ENCODE measurements around the gene SPATA20.

DNA sequence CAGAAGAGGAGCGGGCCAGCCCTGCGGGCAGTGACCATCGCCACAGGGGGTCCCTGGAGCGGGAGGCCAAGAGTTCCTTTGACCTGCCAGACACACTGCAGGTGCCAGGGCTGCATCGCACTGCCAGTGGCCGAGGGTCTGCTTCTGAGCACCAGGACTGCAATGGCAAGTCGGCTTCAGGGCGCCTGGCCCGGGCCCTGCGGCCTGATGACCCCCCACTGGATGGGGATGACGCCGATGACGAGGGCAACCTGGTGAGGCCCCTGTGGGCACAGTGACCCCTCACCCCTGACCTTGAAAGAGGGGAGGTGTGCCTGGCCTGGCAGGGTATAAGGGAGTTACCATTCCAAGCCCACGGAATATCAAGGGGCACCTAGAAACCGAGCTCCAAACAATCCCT lies 52.6 kb downstream of the SPATA20 start:
- TF ChIP-seq, protein P1, sequence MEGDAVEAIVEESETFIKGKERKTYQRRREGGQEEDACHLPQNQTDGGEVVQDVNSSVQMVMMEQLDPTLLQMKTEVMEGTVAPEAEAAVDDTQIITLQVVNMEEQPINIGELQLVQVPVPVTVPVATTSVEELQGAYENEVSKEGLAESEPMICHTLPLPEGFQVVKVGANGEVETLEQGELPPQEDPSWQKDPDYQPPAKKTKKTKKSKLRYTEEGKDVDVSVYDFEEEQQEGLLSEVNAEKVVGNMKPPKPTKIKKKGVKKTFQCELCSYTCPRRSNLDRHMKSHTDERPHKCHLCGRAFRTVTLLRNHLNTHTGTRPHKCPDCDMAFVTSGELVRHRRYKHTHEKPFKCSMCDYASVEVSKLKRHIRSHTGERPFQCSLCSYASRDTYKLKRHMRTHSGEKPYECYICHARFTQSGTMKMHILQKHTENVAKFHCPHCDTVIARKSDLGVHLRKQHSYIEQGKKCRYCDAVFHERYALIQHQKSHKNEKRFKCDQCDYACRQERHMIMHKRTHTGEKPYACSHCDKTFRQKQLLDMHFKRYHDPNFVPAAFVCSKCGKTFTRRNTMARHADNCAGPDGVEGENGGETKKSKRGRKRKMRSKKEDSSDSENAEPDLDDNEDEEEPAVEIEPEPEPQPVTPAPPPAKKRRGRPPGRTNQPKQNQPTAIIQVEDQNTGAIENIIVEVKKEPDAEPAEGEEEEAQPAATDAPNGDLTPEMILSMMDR (IDR thresholded peaks at IDR 0.05): no peak
- no peak for TF ChIP-seq POLR2A (IDR thresholded peaks at IDR 0.05)
